ENCODE results near the gene AGBL1.

AGBL1 gene

GRCh38 chr15:86813892-86814291, 734.2 kb downstream of the AGBL1 start:
- no peak for DNase-seq
- H3K36me3 Mint-ChIP-seq (ENCODE audit: low read depth) = no peaks in the 10 kb centered on the region
- H3K27ac Mint-ChIP-seq = no peak overlapping the region
- H3K27me3 Mint-ChIP-seq = peaks cover 10% of the 10 kb centered on the region
- H3K4me3 Mint-ChIP-seq = no peak overlapping the region
- H3K9me3 Mint-ChIP-seq = no peaks in the 10 kb centered on the region
- no peaks in the 10 kb centered on the region for H3K4me1 Mint-ChIP-seq (ENCODE audit: low read depth)

- peaks cover 3% of the 10 kb centered on the region for H3K27me3 Mint-ChIP-seq
- no peak overlapping the region for H3K4me3 Mint-ChIP-seq
- H3K27ac Mint-ChIP-seq = no peak overlapping the region
- DNase-seq = no peak
- peaks cover 3% of the 10 kb centered on the region for H3K4me1 Mint-ChIP-seq (ENCODE audit: low read depth)
- no peaks in the 10 kb centered on the region for H3K36me3 Mint-ChIP-seq (ENCODE audit: low read depth)
- peaks cover 6% of the 10 kb centered on the region for H3K9me3 Mint-ChIP-seq
Measured at GRCh38 chr15:86829245-86829644, 749.6 kb downstream of the AGBL1 start.

DNA sequence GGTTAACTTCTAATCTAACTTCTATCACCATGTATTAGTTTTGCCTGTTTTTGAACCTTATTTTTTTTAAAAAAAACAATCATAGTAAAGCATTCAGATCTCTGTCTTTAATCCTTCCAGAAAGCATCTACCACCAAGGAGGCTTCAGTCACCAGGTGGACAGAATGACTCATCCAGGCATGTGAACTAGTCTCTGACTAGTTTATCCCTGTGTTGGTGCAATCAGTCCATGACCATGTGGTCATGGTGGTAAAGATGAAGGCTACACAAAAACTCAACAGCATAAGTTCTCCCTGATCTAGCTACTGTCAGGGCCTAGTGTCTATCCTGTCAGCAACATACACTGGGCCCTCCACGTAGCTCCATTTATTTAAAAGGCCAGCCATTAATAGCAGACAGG, 750.6 kb downstream of the AGBL1 start:
- Mint-ChIP-seq H3K4me3 (no peak overlapping the region), H3K27ac (no peak overlapping the region), H3K27me3 (peaks cover 3% of the 10 kb centered on the region), H3K9me3 (peaks cover 6% of the 10 kb centered on the region), H3K36me3 (ENCODE audit: low read depth) (no peaks in the 10 kb centered on the region), H3K4me1 (ENCODE audit: low read depth) (peaks cover 3% of the 10 kb centered on the region)
- DNase-seq = no peak

- no peak overlapping the region for H3K27ac Mint-ChIP-seq
- H3K4me3 Mint-ChIP-seq = no peak overlapping the region
- H3K36me3 Mint-ChIP-seq (ENCODE audit: low read depth) = no peaks in the 10 kb centered on the region
- H3K27me3 Mint-ChIP-seq = peaks cover 3% of the 10 kb centered on the region
- peaks cover 6% of the 10 kb centered on the region for H3K9me3 Mint-ChIP-seq
- H3K4me1 Mint-ChIP-seq (ENCODE audit: low read depth) = peaks cover 3% of the 10 kb centered on the region
- DNase-seq = no peak
Measured at GRCh38 chr15:86833595-86833994, 753.9 kb downstream of the AGBL1 start.

GRCh38 chr15:86834115-86834863, 754.6 kb downstream of the AGBL1 start:
- Mint-ChIP-seq H3K27me3 (peaks cover 4% of the 10 kb centered on the region), H3K4me3 (no peak overlapping the region), H3K9me3 (peaks cover 6% of the 10 kb centered on the region), H3K36me3 (ENCODE audit: low read depth) (no peaks in the 10 kb centered on the region), H3K27ac (no peak overlapping the region), H3K4me1 (ENCODE audit: low read depth) (peaks cover 3% of the 10 kb centered on the region)
- no peak for DNase-seq

- Mint-ChIP-seq H3K4me3 (no peak overlapping the region), H3K9me3 (peaks cover 6% of the 10 kb centered on the region), H3K36me3 (ENCODE audit: low read depth) (no peaks in the 10 kb centered on the region), H3K27ac (no peak overlapping the region), H3K4me1 (ENCODE audit: low read depth) (no peaks in the 10 kb centered on the region), H3K27me3 (peaks cover 11% of the 10 kb centered on the region)
- no peak for DNase-seq
Measured at GRCh38 chr15:86837294-86838061, 757.8 kb downstream of the AGBL1 start.

- Mint-ChIP-seq H3K36me3 (ENCODE audit: low read depth) (no peaks in the 10 kb centered on the region), H3K27ac (no peak overlapping the region), H3K4me1 (ENCODE audit: low read depth) (no peaks in the 10 kb centered on the region), H3K27me3 (peaks cover 8% of the 10 kb centered on the region), H3K4me3 (no peak overlapping the region), H3K9me3 (no peaks in the 10 kb centered on the region)
- DNase-seq = no peak
Measured at GRCh38 chr15:86839502-86839901, 759.8 kb downstream of the AGBL1 start.

- Mint-ChIP-seq H3K4me3 (no peak overlapping the region), H3K36me3 (ENCODE audit: low read depth) (no peaks in the 10 kb centered on the region), H3K9me3 (peaks cover 2% of the 10 kb centered on the region), H3K27ac (no peak overlapping the region), H3K4me1 (ENCODE audit: low read depth) (no peaks in the 10 kb centered on the region), H3K27me3 (peaks cover 8% of the 10 kb centered on the region)
- DNase-seq = no peak
Measured at GRCh38 chr15:86840996-86841395, 761.3 kb downstream of the AGBL1 start.

DNA sequence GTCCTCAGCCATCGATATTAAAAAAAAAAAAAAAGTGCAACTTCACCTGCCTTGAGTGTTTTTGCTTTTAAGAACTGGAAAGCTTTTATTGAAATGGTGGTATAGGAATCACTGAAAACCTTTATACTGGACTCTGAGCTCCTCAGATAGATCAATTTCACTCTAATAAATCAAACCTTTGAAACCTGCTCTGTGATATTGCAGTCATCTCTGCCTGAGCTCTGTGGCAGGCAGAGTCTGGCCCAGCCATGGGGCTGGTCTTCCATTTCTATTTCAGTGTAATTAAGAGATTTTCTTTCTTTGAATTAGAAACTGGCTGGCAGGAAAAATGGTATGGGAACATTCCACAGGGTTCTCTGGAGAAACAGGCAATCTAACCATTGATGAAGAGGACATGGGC, 762.5 kb downstream of the AGBL1 start:
- Mint-ChIP-seq H3K27me3 (peaks cover 8% of the 10 kb centered on the region), H3K36me3 (ENCODE audit: low read depth) (no peaks in the 10 kb centered on the region), H3K4me3 (no peak overlapping the region), H3K9me3 (peaks cover 2% of the 10 kb centered on the region), H3K27ac (no peak overlapping the region), H3K4me1 (ENCODE audit: low read depth) (no peaks in the 10 kb centered on the region)
- no peak for DNase-seq

- Mint-ChIP-seq H3K4me1 (ENCODE audit: low read depth) (no peaks in the 10 kb centered on the region), H3K27me3 (peaks cover 7% of the 10 kb centered on the region), H3K9me3 (peaks cover 2% of the 10 kb centered on the region), H3K4me3 (no peak overlapping the region), H3K36me3 (ENCODE audit: low read depth) (no peaks in the 10 kb centered on the region), H3K27ac (no peak overlapping the region)
- DNase-seq = no peak
Measured at GRCh38 chr15:86846036-86846435, 766.4 kb downstream of the AGBL1 start.

- H3K27me3 Mint-ChIP-seq = peaks cover 7% of the 10 kb centered on the region
- no peaks in the 10 kb centered on the region for H3K36me3 Mint-ChIP-seq (ENCODE audit: low read depth)
- H3K4me3 Mint-ChIP-seq = no peak overlapping the region
- no peak overlapping the region for H3K27ac Mint-ChIP-seq
- no peak for DNase-seq
- no peaks in the 10 kb centered on the region for H3K4me1 Mint-ChIP-seq (ENCODE audit: low read depth)
- peaks cover 2% of the 10 kb centered on the region for H3K9me3 Mint-ChIP-seq
Measured at GRCh38 chr15:86849136-86849535, 769.5 kb downstream of the AGBL1 start.

GRCh38 chr15:86849558-86850285, 770.1 kb downstream of the AGBL1 start:
- Mint-ChIP-seq H3K4me3 (no peak overlapping the region), H3K27me3 (peaks cover 7% of the 10 kb centered on the region), H3K4me1 (ENCODE audit: low read depth) (no peaks in the 10 kb centered on the region), H3K27ac (no peak overlapping the region), H3K36me3 (ENCODE audit: low read depth) (no peaks in the 10 kb centered on the region), H3K9me3 (peaks cover 2% of the 10 kb centered on the region)
- DNase-seq = no peak

DNA sequence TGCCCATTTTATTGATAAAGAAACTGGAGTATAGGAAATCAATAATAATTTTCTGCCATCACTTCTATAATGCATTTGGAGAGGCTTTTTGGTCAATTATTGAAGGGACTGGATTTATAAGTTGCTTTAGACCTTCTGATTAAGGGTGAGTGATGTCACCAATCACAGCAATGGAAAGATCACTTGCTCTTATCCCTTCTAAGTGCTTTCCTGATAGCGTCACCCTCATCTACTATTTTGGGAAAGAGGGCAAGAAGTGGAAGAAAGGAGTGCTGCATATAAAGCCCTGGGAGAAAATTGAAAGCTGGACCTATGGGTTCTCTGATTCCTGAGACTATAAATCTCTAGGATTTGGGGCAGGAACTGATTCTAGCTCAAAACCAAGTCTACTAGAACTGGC, 771.3 kb downstream of the AGBL1 start:
- Mint-ChIP-seq H3K4me1 (ENCODE audit: low read depth) (no peaks in the 10 kb centered on the region), H3K4me3 (no peak overlapping the region), H3K27ac (no peak overlapping the region), H3K36me3 (ENCODE audit: low read depth) (no peaks in the 10 kb centered on the region), H3K9me3 (no peaks in the 10 kb centered on the region), H3K27me3 (peaks cover 7% of the 10 kb centered on the region)
- no peak for DNase-seq

DNA sequence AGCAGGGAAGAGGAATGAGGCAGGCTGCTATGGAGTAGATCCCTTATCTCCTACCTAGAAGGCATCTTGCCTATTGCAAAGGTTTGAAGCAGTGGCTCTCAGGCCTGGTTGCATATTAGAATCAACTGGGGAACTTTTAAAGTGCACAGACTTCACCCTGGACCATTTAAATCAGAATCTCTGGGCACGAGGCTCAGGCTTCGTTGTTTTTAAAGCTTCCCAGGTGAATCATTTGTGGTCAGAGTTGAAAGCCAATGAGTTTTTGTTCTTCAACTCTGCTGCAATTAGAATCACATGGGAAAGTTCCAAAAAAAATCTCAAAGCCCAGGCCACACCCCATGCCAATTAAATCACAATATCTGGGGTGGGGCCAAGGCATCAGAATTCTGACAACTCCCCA, 773.1 kb downstream of the AGBL1 start:
- H3K27ac Mint-ChIP-seq = no peak overlapping the region
- H3K9me3 Mint-ChIP-seq = no peaks in the 10 kb centered on the region
- H3K36me3 Mint-ChIP-seq (ENCODE audit: low read depth) = no peaks in the 10 kb centered on the region
- peaks cover 15% of the 10 kb centered on the region for H3K27me3 Mint-ChIP-seq
- H3K4me1 Mint-ChIP-seq (ENCODE audit: low read depth) = no peaks in the 10 kb centered on the region
- H3K4me3 Mint-ChIP-seq = no peak overlapping the region
- no peak for DNase-seq

- H3K4me1 Mint-ChIP-seq (ENCODE audit: low read depth) = no peaks in the 10 kb centered on the region
- no peaks in the 10 kb centered on the region for H3K9me3 Mint-ChIP-seq
- no peak for DNase-seq
- H3K27ac Mint-ChIP-seq = no peak overlapping the region
- H3K4me3 Mint-ChIP-seq = no peak overlapping the region
- no peaks in the 10 kb centered on the region for H3K36me3 Mint-ChIP-seq (ENCODE audit: low read depth)
- H3K27me3 Mint-ChIP-seq = peaks cover 12% of the 10 kb centered on the region
Measured at GRCh38 chr15:86854176-86854575, 774.5 kb downstream of the AGBL1 start.

Data from activated T-cell treated with anti-CD3 and anti-CD28 coated beads, Interleukin-2, amount 50 U/mL, for 24 hours (primary cell).